Naive thymus-derived CD8-positive, alpha-beta T cell (primary cell): ENCODE data around the gene IL23R. TPM values are rescaled to one million over a fixed set of nuclear protein-coding genes. Genes with fewer than 3 reads are reported as not detected.

Experiments
- ATAC-seq, 2 donors: fragments of 150-1000 bp; cut with Tn5 transposase in 1 of 2; sonication (Bioruptor Pico), chemical (Tn5 transposase) in 1 of 2; 1 replicate in 1 of 2; 2 replicates in 1 of 2; pipeline ENCODE4 v1.10.0; 2021; ENCODE audit warnings: mild to moderate bottlenecking in 2 of 2, moderate library complexity in 2 of 2
- POLR2A ChIA-PET: fragments of 350-600 bp; sonication (Branson Sonifier 250); formaldehyde crosslinking; loops from one replicate; lab custom pipeline; 2021; ENCODE audit warnings: antibody characterized with exemption; lab: Charles Lee
- DNase-seq, 10 donors: peaks; one replicate each; pipeline versions ENCODE4 v3.0.0 to v3.0.0-alpha.2; 2020 to 2022
- H3K27ac Mint-ChIP-seq, 10 donors: one replicate each; pipeline ENCODE4 v1.8.0; 2020 to 2022; ENCODE audit warnings: mild to moderate bottlenecking in 10 of 10, mixed read lengths in 10 of 10, moderate library complexity in 4 of 10, inconsistent platforms in 1 of 10
- H3K27me3 Mint-ChIP-seq, 5 donors: one replicate each; pipeline ENCODE4 v1.8.0; 2021 to 2022; ENCODE audit warnings: mixed read lengths in 5 of 5
- H3K36me3 Mint-ChIP-seq, 3 donors: one replicate each; pipeline ENCODE4 v1.8.0; 2020 to 2022; ENCODE audit warnings: mixed read lengths in 3 of 3, mild to moderate bottlenecking in 2 of 3, inconsistent platforms in 1 of 3
- H3K4me1 Mint-ChIP-seq, 4 donors: one replicate each; pipeline ENCODE4 v1.8.0; 2021 to 2022; ENCODE audit warnings: mixed read lengths in 4 of 4
- H3K4me3 Mint-ChIP-seq, 10 donors: one replicate each; pipeline ENCODE4 v1.8.0; 2020 to 2022; ENCODE audit warnings: mild to moderate bottlenecking in 10 of 10, mixed read lengths in 10 of 10, moderate library complexity in 6 of 10, inconsistent platforms in 1 of 10
- H3K9me3 Mint-ChIP-seq, 9 donors: one replicate each; pipeline ENCODE4 v1.8.0; 2020 to 2022; ENCODE audit warnings: mixed read lengths in 9 of 9, mild to moderate bottlenecking in 3 of 9, inconsistent platforms in 1 of 9, moderate library complexity in 1 of 9
- polyA plus RNA-seq, 3 donors: library from polyadenylated mRNA; unstranded; fragments of 300-500 nt; fragmentation: Illumina TruSeq; gene quantifications; one replicate each; pipeline ENCODE4 v1.2.3, GENCODE V29; 2021
- total RNA-seq, 8 experiments: library from RNA in 2 of 8; stranded (reverse) in 2 of 8; gene quantifications; one replicate each; pipeline ENCODE4 v1.2.3 and lab custom pipeline; 2021 to 2026

IL23R gene
- total and polyA plus RNA-seq, 5 experiments from 2014 or later: not detected

DNA sequence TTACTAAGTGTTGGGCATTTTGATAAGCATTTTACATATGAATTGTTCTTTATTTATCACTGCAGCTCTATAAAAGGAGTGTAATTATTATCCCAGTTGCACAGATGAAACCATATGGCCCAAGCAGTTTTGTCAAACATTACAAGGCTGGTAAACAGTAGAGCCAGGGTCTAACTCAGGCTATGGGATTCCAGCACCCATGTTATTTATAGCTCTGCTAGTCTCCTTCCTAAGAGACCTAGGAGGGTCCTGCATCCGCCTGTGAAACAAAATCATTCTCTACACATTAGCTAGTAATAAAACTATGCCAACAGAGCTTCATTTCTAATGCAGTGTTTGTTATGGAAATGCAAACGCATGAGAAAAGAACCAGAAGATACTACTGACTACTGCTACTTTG is 58.6 kb downstream of the IL23R start:
- H3K27ac Mint-ChIP-seq: no peak overlapping the region
- no peaks in the 10 kb centered on the region for H3K36me3 Mint-ChIP-seq
- H3K9me3 Mint-ChIP-seq: no peaks in the 10 kb centered on the region
- DNase-seq (no peak), ATAC-seq (no peak)
- peaks cover 1 to 18% (median 4%) of the 10 kb centered on the region in 5 donors for H3K27me3 Mint-ChIP-seq
- POLR2A ChIA-PET: no interaction called here
- H3K4me1 Mint-ChIP-seq: peaks cover 0 to 13% (median 3%) of the 10 kb centered on the region in 4 donors
- H3K4me3 Mint-ChIP-seq: no peak overlapping the region

DNA sequence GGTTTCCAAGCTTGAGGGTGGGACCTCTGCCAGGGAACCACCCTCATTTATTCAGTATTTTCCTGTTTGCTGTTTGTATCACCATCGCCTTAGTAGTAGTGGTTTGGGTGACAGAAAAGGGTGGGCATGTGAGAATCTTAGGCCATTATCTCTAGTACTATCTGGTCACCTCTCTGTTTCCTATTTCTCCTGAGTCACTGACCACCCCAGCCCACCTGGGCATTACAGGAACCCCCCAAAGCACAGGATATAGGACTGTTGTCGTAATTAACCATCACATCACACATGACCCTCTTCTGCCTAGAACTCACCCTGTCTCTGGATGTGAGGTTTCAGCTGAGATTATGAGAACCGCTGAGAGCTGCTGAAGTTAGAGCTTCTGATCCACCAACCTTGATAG is 60.4 kb downstream of the IL23R start:
- Mint-ChIP-seq H3K9me3 (no peaks in the 10 kb centered on the region), H3K4me3 (no peak overlapping the region), H3K27me3 (peaks cover 1 to 18% (median 4%) of the 10 kb centered on the region in 5 donors), H3K27ac (no peak overlapping the region), H3K36me3 (no peaks in the 10 kb centered on the region), H3K4me1 (peaks cover 0 to 13% (median 3%) of the 10 kb centered on the region in 4 donors)
- no peak for DNase-seq
- no peak for ATAC-seq
- POLR2A ChIA-PET: interaction anchor here (0.6 kb wide), 1 partner anchor 484 kb away, joined by 4 read pairs; no protein-coding TSS in a partner anchor

DNA sequence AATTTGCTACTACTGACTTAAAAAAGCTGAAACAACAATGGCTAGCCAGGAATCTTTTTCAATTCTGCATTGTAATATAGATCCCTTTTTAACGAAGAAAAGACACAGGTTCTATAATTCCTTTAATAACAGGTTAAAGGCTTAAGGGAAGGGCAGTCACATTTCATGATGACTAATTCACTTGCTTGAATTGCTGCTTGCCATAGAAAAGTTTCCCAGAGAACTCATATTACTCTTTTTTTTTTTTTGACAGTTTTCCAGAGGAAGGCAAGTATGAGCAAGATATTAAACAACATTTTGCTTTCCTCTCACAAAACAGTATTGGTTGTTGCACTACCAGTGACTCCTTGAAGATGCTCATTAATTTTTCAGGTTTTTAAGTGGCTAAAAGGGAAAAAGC is 60.9 kb downstream of the IL23R start:
- Mint-ChIP-seq H3K9me3 (no peaks in the 10 kb centered on the region), H3K27me3 (peaks cover 1 to 18% (median 4%) of the 10 kb centered on the region in 5 donors), H3K4me3 (no peak overlapping the region), H3K4me1 (peaks cover 0 to 13% (median 3%) of the 10 kb centered on the region in 4 donors), H3K27ac (no peak overlapping the region), H3K36me3 (no peaks in the 10 kb centered on the region)
- POLR2A ChIA-PET: interaction anchor here (0.6 kb wide), 1 partner anchor 485 kb away, joined by 4 read pairs; no protein-coding TSS in a partner anchor
- ATAC-seq (no peak), DNase-seq (no peak)

DNA sequence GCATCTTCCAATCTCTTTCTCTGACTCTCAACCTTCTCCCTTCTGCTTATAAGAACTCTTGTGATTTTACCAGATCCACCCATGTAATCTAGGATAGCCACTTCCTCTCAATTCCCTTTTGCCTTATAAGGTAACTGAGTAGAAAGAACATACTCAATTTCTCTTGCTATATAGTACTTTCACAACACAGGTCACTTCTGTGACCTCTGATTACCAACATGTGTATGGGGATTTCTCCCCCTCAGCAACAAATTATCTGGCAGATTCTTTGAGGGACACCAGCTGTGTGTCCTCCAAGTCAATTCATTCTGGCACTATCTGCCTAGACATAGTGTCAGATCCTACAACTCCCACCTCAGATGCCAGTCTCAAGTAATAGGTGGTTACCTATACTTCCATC is 62.5 kb downstream of the IL23R start:
- H3K4me3 Mint-ChIP-seq: no peak overlapping the region

GRCh38 chr1:67230539-67230938 is 64.3 kb downstream of the IL23R start:
- Mint-ChIP-seq H3K4me1 (peaks cover 0 to 15% (median 3%) of the 10 kb centered on the region in 4 donors), H3K36me3 (no peaks in the 10 kb centered on the region), H3K4me3 (no peak overlapping the region), H3K9me3 (no peaks in the 10 kb centered on the region), H3K27ac (no peak overlapping the region), H3K27me3 (peaks cover 1 to 18% (median 2%) of the 10 kb centered on the region in 5 donors)
- POLR2A ChIA-PET: no interaction called here
- ATAC-seq (no peak), DNase-seq (no peak)

More for the DNA sequence above, 62.5 kb downstream of the IL23R start:
- H3K27me3 Mint-ChIP-seq: peaks cover 0 to 18% (median 1%) of the 10 kb centered on the region in 5 donors
- DNase-seq (no peak), ATAC-seq (no peak)
- no peaks in the 10 kb centered on the region for H3K36me3 Mint-ChIP-seq
- H3K4me1 Mint-ChIP-seq: peaks cover 0 to 13% (median 3%) of the 10 kb centered on the region in 4 donors
- H3K27ac Mint-ChIP-seq: no peak overlapping the region
- no peaks in the 10 kb centered on the region for H3K9me3 Mint-ChIP-seq
- POLR2A ChIA-PET: no interaction called here

DNA sequence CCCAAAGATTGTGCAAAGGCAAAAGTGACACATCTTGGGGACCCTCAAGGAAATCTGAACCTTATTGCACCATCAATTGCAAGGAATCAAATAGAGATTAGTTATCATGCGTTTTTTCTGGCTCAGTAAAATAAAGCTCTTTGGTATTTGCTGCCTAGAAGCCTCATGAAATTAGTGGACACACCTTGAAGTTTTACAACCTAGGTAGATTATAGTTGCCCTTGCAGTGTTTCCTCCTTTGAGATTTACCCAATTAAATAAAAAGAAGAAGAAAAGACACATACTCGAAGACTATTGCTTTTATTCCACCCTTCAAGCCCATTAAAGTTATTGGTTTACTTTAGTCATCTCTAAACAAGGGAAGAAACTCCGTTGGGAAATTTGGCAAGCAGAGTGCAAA is 70.0 kb downstream of the IL23R start:
- peaks cover 0 to 2% (median 0%) of the 10 kb centered on the region in 4 donors for H3K4me1 Mint-ChIP-seq

DNA sequence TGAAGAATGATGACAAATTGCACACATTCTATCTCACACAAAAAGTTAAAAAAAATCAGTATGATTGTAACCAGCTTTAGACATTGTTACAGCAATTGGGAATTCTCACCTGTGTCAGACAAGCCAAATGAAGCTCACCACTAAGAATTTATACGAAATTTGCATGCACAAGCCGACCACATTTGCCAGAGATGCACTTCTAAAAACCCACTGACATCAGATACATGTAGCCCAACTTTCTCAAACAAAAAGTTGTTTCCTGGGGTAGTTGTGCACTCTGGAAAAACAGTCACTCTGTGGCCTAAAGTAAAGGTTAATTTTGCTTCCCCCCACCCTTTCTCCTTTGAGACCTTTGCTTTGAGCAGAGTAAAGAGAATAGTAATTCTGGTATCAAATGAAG is 73.5 kb downstream of the IL23R start:
- no peak for DNase-seq
- Mint-ChIP-seq H3K27me3 (no peaks in the 10 kb centered on the region), H3K4me3 (no peak overlapping the region), H3K9me3 (no peaks in the 10 kb centered on the region), H3K27ac (no peak overlapping the region), H3K36me3 (peaks cover 0 to 3% (median 0%) of the 10 kb centered on the region in 3 donors), H3K4me1 (no peaks in the 10 kb centered on the region)
- POLR2A ChIA-PET: no interaction called here
- ATAC-seq: no peak

More for the DNA sequence above, 70.0 kb downstream of the IL23R start:
- POLR2A ChIA-PET: no interaction called here
- ATAC-seq (no peak), DNase-seq (no peak)
- Mint-ChIP-seq H3K4me3 (no peak overlapping the region), H3K36me3 (no peaks in the 10 kb centered on the region), H3K27ac (no peak overlapping the region), H3K27me3 (peaks cover 0 to 2% (median 0%) of the 10 kb centered on the region in 5 donors), H3K9me3 (no peaks in the 10 kb centered on the region)

GRCh38 chr1:67241200-67241746 is 75.0 kb downstream of the IL23R start:
- no peak for ATAC-seq
- DNase-seq: no peak
- peaks cover 0 to 3% (median 0%) of the 10 kb centered on the region in 3 donors for H3K36me3 Mint-ChIP-seq
- H3K4me1 Mint-ChIP-seq: no peaks in the 10 kb centered on the region
- no peak overlapping the region for H3K4me3 Mint-ChIP-seq
- POLR2A ChIA-PET: no interaction called here
- H3K9me3 Mint-ChIP-seq: no peaks in the 10 kb centered on the region
- no peaks in the 10 kb centered on the region for H3K27me3 Mint-ChIP-seq
- no peak overlapping the region for H3K27ac Mint-ChIP-seq

- Mint-ChIP-seq H3K4me3 (no peak overlapping the region), H3K4me1 (no peaks in the 10 kb centered on the region), H3K9me3 (no peaks in the 10 kb centered on the region), H3K27me3 (no peaks in the 10 kb centered on the region), H3K36me3 (peaks cover 0 to 3% (median 0%) of the 10 kb centered on the region in 3 donors), H3K27ac (no peak overlapping the region)
- POLR2A ChIA-PET: no interaction called here
- ATAC-seq (no peak), DNase-seq (no peak)
Observed at GRCh38 chr1:67242016-67242415, 75.8 kb downstream of the IL23R start.

DNA sequence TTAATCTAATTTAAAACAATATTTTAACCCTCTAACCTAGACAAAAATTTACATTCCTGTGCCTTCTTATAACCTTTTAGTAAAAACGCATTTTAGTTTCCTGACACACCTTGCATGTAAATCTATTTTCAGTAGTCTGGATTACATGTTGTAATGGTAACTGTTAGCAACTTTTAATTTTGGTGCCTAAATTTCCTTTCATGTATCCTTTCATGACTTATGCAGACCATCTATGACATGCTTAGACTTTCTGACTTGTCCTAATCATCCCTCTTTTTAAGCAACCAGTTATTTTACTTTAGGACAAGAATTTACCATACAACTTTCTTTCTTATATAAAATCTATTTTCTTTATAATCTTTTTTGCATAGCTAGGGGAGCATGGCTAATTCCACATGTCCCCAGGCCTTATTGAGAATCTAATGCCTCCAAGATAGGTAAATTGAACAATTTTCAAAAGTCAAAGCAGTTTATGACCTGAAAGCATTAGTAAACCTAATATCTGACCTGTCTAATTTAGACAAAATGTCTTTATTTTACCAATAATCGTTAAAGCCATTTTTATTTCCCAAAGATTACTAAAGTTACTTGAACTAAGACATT is 83.9 kb downstream of the IL23R start:
- H3K36me3 Mint-ChIP-seq: peaks cover 2 to 15% (median 13%) of the 10 kb centered on the region in 3 donors
- no peak for DNase-seq
- H3K27me3 Mint-ChIP-seq: peaks cover 0 to 9% (median 1%) of the 10 kb centered on the region in 5 donors
- no peak overlapping the region for H3K27ac Mint-ChIP-seq
- no peak for ATAC-seq
- no peak overlapping the region for H3K4me3 Mint-ChIP-seq
- H3K4me1 Mint-ChIP-seq: no peaks in the 10 kb centered on the region
- POLR2A ChIA-PET: interaction anchor here (0.6 kb wide), 1 partner anchor 53 kb away, joined by 3 read pairs; no protein-coding TSS in a partner anchor
- H3K9me3 Mint-ChIP-seq: peaks cover 5 to 25% (median 14%) of the 10 kb centered on the region in 9 donors

DNA sequence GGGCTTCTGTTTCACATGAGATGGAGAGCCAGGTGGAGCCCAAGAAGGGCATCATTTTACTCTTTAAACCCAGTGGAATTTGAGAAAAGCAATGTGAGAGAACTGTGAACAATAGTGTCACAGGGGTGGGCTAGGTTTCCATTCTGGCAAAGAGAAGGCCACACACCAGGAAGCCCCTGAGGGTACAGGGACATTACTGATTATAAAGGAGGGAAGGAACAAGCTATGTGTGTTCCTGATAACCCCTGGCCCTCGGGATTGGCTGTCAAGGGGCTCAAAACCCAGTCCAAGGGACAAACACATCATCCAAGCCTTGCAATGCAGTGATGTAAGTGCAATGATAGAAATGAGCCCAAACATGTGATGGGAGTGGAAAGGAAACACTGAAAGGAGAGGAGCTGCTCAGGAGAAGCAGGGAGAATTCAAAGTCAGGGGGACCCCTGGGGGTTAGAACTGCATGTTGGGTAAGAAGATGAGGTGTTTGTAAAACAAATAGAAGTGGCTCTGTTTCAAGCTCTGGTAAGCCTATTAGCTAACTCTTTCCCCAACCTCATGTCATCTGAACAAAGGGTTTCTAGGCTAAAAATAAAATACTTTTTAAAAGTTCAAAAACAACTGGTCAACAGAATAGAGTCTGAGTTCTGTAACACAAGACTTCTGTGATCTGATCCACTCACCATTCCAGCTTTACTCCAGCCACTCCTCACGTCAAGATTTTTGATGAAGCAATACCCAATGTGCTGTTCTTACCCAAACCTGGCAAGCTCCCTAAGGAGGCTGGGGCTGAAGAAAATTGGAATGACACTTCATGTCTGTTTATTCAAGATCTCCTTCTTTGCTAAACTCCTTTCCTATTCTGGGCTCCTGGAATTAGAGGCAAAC is 90.3 kb downstream of the IL23R start:
- Mint-ChIP-seq H3K4me3 (no peak overlapping the region), H3K9me3 (peaks cover 0 to 8% (median 0%) of the 10 kb centered on the region in 9 donors), H3K36me3 (peaks cover 0 to 7% (median 2%) of the 10 kb centered on the region in 3 donors), H3K27ac (no peak overlapping the region), H3K4me1 (peaks cover 0 to 3% (median 2%) of the 10 kb centered on the region in 4 donors), H3K27me3 (peaks cover 0 to 4% (median 0%) of the 10 kb centered on the region in 5 donors)
- POLR2A ChIA-PET: no interaction called here
- no peak for ATAC-seq
- no peak for DNase-seq

GRCh38 chr1:67257173-67257535 is 90.9 kb downstream of the IL23R start:
- DNase-seq: no peak
- POLR2A ChIA-PET: no interaction called here
- peaks cover 5 to 9% (median 8%) of the 10 kb centered on the region in 4 donors for H3K4me1 Mint-ChIP-seq
- no peak for ATAC-seq
- no peak overlapping the region for H3K27ac Mint-ChIP-seq
- peaks cover 0 to 4% (median 0%) of the 10 kb centered on the region in 9 donors for H3K9me3 Mint-ChIP-seq
- peaks cover 0 to 4% (median 0%) of the 10 kb centered on the region in 5 donors for H3K27me3 Mint-ChIP-seq
- H3K4me3 Mint-ChIP-seq: no peak overlapping the region
- peaks cover 0 to 2% (median 1%) of the 10 kb centered on the region in 3 donors for H3K36me3 Mint-ChIP-seq
